ENCODE results near the gene WAS.

- TF ChIP-seq JUN (IDR thresholded peaks at IDR 0.05) (no peak), POLR2A (IDR thresholded peaks at IDR 0.05; ENCODE audit: low read length) (no peak), ZFP36 (IDR thresholded peaks at IDR 0.05; ENCODE audit: borderline replicate concordance, partially characterized antibody) (no peak), USF2 (IDR thresholded peaks at IDR 0.05) (no peak), CTCF (IDR thresholded peaks at IDR 0.05) (no peak), CHD2 (IDR thresholded peaks at IDR 0.05; ENCODE audit: low read length, partially characterized antibody) (no peak), EP300 (IDR thresholded peaks at IDR 0.05) (no peak), HOXA7 (CRISPR knock-in tag; IDR thresholded peaks at IDR 0.05) (no peak)
- TF ChIP-seq, protein P1, sequence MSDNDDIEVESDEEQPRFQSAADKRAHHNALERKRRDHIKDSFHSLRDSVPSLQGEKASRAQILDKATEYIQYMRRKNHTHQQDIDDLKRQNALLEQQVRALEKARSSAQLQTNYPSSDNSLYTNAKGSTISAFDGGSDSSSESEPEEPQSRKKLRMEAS (IDR thresholded peaks at IDR 0.05), result no peak
These were observed 30.2 kb downstream of the WAS start for GRCh38 chrX:48713847-48714246.

All from A549 (cell line).